Activated T-helper 9 cell treated with anti-CD3 and anti-CD28 coated beads, Interleukin-2, amount 50 U/mL, for 16 hours (primary cell): ENCODE measurements around the gene SPOUT1.
"Not testable (repeated sequence)": the region's sequence is repeated elsewhere in the genome, so short reads cannot be mapped to it uniquely, and the experiment has no call there.

Source experiments
- DNase-seq: peaks from one replicate; pipeline ENCODE4 v3.0.0-alpha.2; 2020; ENCODE audit warnings: low read depth

SPOUT1 gene

GRCh38 chr9:128829477-128830251 is at the start of gene SPOUT1:
Gene SPOUT1 (minus strand): TSS chr9:128829794. CDS start chr9:128829780, 14 bp downstream.
- peak; percentile 90 for DNase-seq

GRCh38 chr9:128877852-128878251 is 48.3 kb upstream of the SPOUT1 start:
- no peak for DNase-seq

- not testable (repeated sequence) for DNase-seq
These were observed 41.3 kb upstream of the SPOUT1 start for GRCh38 chr9:128870941-128871265.

GRCh38 chr9:128870128-128870940 is 40.7 kb upstream of the SPOUT1 start:
- no peak for DNase-seq

GRCh38 chr9:128863647-128864046 is 34.1 kb upstream of the SPOUT1 start:
- peak; percentile 78 for DNase-seq

- no peak for DNase-seq
These were observed 32.8 kb upstream of the SPOUT1 start for GRCh38 chr9:128862401-128862851.

- no peak for DNase-seq
These were observed 31.9 kb upstream of the SPOUT1 start for GRCh38 chr9:128861501-128861900.

- DNase-seq, result no peak
These were observed 31.3 kb upstream of the SPOUT1 start for GRCh38 chr9:128860937-128861336.

- DNase-seq, result not testable (repeated sequence)
These were observed 28.9 kb upstream of the SPOUT1 start for GRCh38 chr9:128858476-128858875.

GRCh38 chr9:128854454-128854853 is 24.9 kb upstream of the SPOUT1 start:
- DNase-seq, result not testable (repeated sequence)

GRCh38 chr9:128852646-128853045 is 23.1 kb upstream of the SPOUT1 start:
- DNase-seq, result not testable (repeated sequence)

GRCh38 chr9:128851779-128852600 is 22.4 kb upstream of the SPOUT1 start:
- not testable (repeated sequence) for DNase-seq

GRCh38 chr9:128851024-128851423 is 21.4 kb upstream of the SPOUT1 start:
- not testable (repeated sequence) for DNase-seq

GRCh38 chr9:128847803-128848202 is 18.2 kb upstream of the SPOUT1 start:
- DNase-seq, result no peak

GRCh38 chr9:128846680-128847030 is 17.1 kb upstream of the SPOUT1 start:
- no peak for DNase-seq

- no peak for DNase-seq
These were observed 15.8 kb upstream of the SPOUT1 start for GRCh38 chr9:128845186-128845931.

- not testable (repeated sequence) for DNase-seq
These were observed 13.6 kb upstream of the SPOUT1 start for GRCh38 chr9:128843171-128843570.

- DNase-seq, result no peak
These were observed 12.3 kb upstream of the SPOUT1 start for GRCh38 chr9:128841694-128842492.

- DNase-seq, result no peak
These were observed 10.9 kb upstream of the SPOUT1 start for GRCh38 chr9:128840524-128840923.

GRCh38 chr9:128838338-128838737 is 8.7 kb upstream of the SPOUT1 start:
- DNase-seq, result no peak
